Stimulated activated CD8-positive, alpha-beta memory T cell treated with anti-CD3 and anti-CD28 coated beads, Interleukin-2, amount 100 ng/mL, for 48 hours (primary cell): ENCODE results near the gene FAM193B.

ENCODE experiments used
- DNase-seq, 2 donors: peaks; one replicate each; pipeline ENCODE4 v3.0.0-alpha.2; 2020; ENCODE audit warnings: low read depth in 2 of 2

The FAM193B gene

DNA sequence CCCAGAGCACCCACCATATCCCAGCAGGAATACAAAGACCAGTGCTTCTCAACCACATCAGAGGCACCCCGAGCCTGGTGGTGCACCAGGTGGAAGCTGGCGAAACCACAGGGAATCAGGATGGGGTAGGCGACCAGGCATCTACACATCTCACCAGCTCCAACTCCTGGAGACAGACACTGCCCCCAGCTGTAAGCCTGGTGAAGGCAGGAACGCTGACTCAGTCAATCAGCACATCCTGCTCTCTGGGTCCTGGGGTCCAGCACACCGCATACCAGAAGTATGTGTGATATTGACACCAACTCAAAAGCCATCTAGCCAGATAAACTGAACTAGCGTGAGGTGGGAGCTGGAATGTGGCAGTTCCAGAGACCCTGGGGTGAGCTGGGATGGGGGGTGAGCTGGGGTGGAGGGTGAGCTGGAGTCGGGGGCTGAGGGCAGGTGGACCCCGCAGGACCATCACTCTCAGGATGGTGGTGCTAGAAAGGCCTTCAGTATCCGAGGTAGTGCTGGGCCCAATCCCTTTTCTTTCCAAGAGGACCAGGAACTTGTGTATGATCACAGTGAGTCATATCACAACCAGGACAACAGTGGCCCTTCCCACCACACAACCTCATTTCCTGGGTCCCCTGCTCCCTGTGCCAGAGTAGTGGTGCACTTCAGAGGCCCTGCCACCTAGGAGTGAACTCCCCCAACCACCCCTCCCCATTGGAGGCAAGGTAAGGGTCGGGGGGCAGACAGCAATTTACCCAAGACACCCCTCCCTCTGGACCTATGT, 83.4 kb downstream of the FAM193B start:
- DNase-seq, result no peak
